Measurements from ENCODE around the gene LYZL6. TPM values are rescaled to one million over a fixed set of nuclear protein-coding genes. Genes with fewer than 3 reads are reported as not detected.
"Not testable (repeated sequence)": the region's sequence is repeated elsewhere in the genome, so short reads cannot be mapped to it uniquely, and the experiment has no call there.

Gene LYZL6
- total RNA-seq, 1 donor from 2014 or later: not detected

GRCh38 chr17:35947156-35947585 is 3.7 kb upstream of the LYZL6 start:
- no peak for DNase-seq (ENCODE audit: low spot score)

DNA sequence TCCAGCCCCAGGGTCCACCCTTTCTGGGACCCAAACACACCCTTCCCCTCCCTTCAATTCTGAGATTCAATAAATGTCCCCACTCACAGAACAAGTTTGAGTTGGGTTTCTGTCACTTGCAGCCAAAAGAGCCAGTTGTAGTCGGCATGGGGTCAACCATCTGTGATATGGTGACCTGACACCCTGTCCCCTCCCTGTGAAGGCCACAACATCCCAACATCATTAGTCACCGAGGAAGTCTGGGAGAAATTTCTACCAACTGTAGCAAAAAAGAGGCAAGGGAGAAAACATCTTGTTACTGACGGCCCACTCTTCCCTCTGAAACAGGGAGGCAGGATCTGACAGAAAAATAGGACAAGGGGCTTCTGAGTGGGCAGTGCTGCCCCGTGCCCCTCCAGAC is 638 bp upstream of the LYZL6 start:
- DNase-seq (ENCODE audit: low spot score): no peak

DNA sequence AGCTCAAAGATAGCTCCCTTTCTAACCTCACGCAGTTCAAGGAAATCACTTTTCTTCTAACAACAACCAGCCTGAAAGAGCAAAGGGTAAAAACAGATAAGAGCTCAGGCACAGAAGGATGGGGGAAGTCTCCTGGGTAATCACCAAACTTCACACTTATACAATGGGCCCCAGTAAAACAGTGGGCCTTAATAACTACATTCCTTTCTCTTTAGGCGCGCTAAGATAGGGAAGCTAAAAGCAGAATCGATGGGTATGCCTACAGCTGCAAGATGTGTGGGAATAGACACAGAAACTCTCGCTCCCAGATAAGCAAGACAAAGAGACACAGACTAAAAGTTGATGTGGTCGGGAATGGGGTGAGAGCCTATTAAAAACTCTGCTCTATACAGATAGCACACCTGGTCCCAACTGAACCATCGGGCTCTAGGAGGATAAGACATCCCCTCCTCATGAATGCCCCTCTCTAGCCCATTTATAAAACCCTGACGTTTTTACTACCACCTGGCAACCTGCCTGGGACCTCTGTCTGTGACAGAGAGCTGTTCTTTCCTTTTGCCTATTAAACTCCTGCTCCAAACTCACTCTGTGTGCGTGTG is 826 bp downstream of the LYZL6 start:
- no peak for DNase-seq (ENCODE audit: low spot score)

GRCh38 chr17:35938492-35938891 is 5.0 kb downstream of the LYZL6 start:
- DNase-seq (ENCODE audit: low spot score): not testable (repeated sequence)

DNA sequence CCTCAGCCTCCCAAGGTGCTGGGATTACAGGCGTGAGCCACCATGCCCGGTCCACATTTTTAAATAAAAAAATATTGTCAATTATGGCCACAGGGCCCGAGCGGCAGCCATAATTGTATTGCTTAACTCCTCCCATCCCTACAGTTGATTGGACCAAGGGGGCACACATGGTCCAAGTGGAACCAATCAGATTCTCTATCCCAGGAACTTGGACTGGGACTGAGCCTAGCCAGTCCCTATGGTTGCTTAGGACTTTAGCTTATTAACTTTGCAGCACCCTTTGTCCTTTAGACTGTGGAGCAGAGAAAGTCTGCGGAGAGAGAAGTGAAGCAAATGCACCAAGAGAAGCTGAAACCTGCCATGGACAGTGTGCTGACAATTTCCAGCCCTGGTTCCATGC is 7.5 kb downstream of the LYZL6 start:
- DNase-seq (ENCODE audit: low spot score): no peak

GRCh38 chr17:35934760-35935159 is 8.8 kb downstream of the LYZL6 start:
- DNase-seq (ENCODE audit: low spot score): no peak

GRCh38 chr17:35932586-35932985 is 10.9 kb downstream of the LYZL6 start:
- no peak for DNase-seq (ENCODE audit: low spot score)

DNA sequence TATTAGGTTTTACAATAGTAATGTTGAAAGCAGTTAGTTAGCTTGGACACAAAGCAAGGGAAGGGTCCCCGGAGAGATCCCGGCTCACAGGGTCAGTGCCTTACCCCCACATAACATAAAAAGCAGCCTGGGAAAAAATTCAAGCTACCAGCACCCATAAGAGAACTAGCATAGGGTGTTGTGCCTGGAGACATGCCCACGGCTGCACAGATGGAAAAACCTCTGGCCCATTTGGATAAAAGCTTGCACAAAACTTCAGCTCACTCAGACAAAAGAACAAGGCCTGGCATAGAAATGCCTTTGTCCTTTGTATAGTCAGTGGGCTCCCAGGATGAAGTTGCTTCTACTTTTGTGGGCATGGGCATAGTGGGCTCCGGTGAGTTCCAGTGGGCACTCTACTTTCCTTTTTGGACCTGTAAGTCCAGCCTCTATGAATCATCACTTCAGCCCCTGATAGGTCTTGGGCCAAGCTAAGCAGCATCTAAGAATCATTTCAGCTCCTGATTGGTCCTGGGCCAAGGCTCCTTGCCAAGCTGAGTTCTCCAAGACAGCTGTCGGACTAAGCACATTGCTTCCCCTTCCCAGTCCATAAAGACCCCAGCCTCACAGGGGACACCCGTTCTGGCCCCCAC is 11.6 kb downstream of the LYZL6 start:
- no peak for DNase-seq (ENCODE audit: low spot score)

GRCh38 chr17:35930211-35931065 is 13.1 kb downstream of the LYZL6 start, which contains the start of gene RDM1:
RDM1 (minus strand) TSS chr17:35930773; CDS start chr17:35930727, 46 bp downstream.
- DNase-seq (ENCODE audit: low spot score): no peak

DNA sequence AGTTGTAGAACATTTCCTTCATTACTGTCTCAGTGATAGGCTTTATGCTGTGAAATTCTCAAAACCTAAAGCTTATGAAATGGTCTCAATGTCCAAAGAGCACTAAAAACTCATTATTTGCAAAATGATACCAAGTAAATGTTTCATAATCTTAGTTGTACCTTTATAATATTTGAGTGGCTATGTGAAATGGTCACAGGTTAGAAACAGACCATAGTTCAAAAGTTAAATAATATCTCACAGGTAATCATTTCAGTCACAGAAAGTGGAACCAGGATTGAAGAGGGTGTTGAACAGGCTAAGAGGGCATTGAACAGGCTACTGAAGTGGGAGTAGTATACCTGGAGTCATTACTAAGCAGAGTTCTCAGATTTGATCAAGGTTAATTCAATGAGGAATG is 15.8 kb downstream of the LYZL6 start:
- DNase-seq (ENCODE audit: low spot score): no peak

GRCh38 chr17:35923609-35924114 is 19.9 kb downstream of the LYZL6 start:
- DNase-seq (ENCODE audit: low spot score): no peak

- DNase-seq (ENCODE audit: low spot score): no peak
Measured at GRCh38 chr17:35920229-35920628, 23.3 kb downstream of the LYZL6 start.

- no peak for DNase-seq (ENCODE audit: low spot score)
Measured at GRCh38 chr17:35918665-35919064, 24.8 kb downstream of the LYZL6 start.

DNA sequence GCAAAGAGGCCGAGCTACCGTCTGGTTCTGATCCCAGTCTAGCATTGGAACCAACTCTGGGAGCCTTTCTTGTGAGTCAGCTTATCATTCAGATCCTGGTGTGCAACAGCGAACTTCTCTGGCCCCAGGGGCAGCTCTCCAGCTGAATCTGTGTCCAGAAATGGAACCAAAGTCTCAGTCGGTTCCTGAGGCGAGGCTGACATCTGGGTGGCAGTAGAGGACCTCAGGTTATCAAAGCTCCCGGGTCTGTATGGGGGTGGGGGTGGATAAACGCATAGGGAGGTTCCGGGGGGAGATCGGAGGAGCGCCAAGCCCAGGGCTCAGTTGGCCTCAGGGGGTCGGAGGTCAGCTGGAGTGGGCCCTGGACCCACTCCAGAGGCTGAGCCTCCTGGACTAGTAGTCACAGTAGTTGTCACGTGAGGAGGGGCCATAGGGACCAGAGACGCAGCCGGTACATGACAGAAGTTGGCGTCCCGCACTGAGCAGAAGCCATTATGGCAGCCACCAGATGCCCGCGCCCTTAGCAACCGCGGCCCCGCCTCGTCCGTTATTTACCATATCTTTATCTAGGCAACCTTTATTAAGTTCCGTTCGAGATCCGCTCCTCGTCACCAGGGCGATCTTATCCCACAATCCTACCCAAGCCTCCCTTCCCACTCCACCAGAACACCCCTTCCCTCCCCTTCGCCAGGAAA is 25.8 kb downstream of the LYZL6 start:
- no peak for DNase-seq (ENCODE audit: low spot score)

DNA sequence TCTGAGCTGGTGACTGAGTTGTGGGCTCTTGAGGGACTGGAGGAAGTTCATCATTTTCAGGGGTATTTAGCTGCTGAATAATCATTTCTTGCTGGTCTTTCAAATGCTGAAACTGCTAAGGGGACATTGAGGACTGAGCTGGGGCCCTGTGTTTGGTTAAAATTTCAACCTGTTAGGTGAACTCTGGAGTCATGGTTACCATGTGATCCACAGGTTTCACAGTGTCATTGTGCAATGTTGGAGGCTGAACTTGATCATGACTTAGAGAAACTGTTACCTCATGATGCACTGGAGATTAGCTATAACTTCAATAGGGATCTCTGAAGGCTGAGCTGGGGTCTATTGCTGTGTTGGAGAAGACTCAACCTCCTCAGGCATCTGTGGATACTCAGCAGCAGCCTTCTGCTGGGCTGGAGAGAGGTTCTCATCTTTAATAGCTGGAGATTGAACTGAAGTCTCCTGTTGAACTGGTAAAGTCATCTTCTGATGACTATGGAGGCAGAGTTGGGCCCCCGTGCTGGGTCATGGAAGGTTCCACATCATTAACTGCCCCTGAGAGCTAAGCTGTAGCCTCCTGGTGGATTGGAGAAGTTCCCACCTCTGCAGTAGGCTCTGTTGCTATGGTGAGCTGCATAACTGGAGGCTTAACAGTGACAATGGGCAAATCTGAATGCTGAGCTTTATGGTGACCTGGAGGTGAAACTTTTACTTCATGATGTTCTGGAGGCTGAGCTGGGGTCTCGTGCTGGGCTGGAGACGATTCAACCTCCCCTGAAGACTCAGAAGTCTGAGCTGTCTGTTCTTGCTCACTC is 28.2 kb downstream of the LYZL6 start:
- DNase-seq (ENCODE audit: low spot score): no peak

DNA sequence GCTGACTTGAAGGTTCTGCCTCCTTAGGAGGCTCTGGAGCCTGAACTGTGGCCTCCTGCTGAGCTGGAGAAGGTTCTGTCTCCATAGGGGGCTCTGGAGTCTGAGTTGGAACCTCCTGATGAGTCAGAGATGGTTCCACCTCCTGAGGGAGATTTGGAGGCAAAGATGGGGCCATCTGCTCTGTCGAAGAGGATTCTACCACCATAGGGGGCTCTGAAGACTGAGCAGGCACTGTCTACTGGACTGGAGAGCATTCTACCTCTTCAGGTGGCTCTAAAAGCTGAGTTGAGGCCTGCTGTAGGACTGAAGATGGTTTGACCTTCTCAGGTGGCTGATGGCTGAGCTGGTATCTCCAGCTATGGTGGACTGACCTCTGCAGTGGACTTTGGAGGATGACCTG is 29.2 kb downstream of the LYZL6 start:
- no peak for DNase-seq (ENCODE audit: low spot score)

DNA sequence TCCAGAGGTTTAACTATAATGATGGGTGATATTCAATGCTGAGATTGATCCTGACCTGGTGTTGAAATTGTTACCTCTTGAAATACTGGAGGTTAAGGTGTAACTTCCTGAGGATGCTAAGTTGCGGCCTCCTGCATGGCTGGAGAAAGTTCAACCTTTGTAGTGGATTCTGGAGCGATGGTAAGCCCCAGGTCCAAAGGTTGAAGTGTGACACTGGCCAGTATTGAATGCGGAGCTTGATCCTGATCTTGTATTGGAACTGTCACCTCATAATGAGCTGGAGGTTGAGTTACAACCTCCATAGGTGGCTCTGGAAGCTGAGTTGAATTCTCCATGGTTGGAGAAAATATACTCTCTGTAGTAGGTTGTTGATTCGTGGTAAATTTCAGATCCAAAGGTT is 29.9 kb downstream of the LYZL6 start:
- no peak for DNase-seq (ENCODE audit: low spot score)

DNA sequence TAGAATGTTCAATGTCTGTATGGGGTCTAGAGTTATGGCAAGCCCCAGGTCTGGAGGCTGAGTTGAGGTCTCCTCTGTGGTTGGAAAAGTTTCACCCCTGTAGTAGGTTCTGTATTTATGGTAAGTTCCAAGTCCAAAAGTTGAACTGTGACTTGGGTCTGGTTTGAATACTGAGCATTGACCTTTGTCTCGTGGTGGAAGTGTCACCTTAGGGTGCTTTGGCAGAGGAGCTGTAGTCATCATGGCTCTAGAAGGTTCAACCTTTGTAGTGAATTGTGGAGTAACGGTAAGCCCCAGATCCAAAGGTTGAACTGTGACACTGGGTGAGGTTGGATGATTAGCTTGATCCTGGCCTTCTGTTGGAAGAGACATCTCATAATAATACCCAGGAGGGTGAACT is 30.6 kb downstream of the LYZL6 start:
- no peak for DNase-seq (ENCODE audit: low spot score)

GRCh38 chr17:35912339-35912912 is 31.1 kb downstream of the LYZL6 start:
- no peak for DNase-seq (ENCODE audit: low spot score)

GRCh38 chr17:35909408-35909807 is 34.1 kb downstream of the LYZL6 start:
- no peak for DNase-seq (ENCODE audit: low spot score)

Measured in mesenteric fat pad (tissue), 1 donor.